Hepatocyte (in vitro differentiated cells): ENCODE data around the gene C1QC.

Experiments used
- EZH2 ChIP-seq: fragments of 200-600 bp; sonication (generic); IDR thresholded peaks from 2 replicates; pipeline ENCODE4 v1.6.1; 2016; ENCODE audit warnings: antibody characterized with exemption, mild to moderate bottlenecking, borderline replicate concordance
- TF ChIP-seq, protein P1 (sequence below): fragments of 200-600 bp; sonication (generic); IDR thresholded peaks from 2 replicates; pipeline ENCODE4 v1.5.1; 2016; ENCODE audit warnings: antibody characterized with exemption, mild to moderate bottlenecking; ENCODE audit not compliant: poor library complexity

DNA sequence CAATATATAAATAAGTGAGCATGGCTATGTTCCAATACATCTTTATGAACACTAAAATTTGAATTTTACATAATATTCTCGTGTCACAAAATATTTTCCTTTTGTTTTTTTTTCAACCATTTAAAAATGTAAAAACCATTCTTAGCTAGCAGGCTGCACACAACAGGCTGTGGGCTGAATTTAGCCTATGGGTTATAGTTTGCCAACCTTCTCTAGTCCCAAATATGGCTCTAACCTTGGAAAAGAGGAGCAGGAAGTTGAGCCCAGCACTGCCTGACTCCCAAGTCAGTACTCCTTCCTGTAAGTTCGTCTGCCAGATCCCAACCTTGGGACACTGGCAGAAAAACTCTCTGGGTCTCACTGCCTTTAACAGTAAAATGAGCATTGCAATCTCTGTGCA lies 23.0 kb downstream of the C1QC start:
- no peak for TF ChIP-seq EZH2
- TF ChIP-seq, protein P1, sequence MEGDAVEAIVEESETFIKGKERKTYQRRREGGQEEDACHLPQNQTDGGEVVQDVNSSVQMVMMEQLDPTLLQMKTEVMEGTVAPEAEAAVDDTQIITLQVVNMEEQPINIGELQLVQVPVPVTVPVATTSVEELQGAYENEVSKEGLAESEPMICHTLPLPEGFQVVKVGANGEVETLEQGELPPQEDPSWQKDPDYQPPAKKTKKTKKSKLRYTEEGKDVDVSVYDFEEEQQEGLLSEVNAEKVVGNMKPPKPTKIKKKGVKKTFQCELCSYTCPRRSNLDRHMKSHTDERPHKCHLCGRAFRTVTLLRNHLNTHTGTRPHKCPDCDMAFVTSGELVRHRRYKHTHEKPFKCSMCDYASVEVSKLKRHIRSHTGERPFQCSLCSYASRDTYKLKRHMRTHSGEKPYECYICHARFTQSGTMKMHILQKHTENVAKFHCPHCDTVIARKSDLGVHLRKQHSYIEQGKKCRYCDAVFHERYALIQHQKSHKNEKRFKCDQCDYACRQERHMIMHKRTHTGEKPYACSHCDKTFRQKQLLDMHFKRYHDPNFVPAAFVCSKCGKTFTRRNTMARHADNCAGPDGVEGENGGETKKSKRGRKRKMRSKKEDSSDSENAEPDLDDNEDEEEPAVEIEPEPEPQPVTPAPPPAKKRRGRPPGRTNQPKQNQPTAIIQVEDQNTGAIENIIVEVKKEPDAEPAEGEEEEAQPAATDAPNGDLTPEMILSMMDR, result no peak
